HepG2 (cell line): ENCODE results near the gene URI1. TPM values are rescaled to one million over a fixed set of nuclear protein-coding genes. Genes with fewer than 3 reads are reported as not detected.

Source experiments
- DPF2 ChIP-seq: sonication (generic); formaldehyde crosslinking; IDR thresholded peaks from 2 replicates; pipeline ENCODE4 v1.4.0; 2020; ENCODE audit warnings: mild to moderate bottlenecking, low read depth, missing genetic modification reagents, borderline replicate concordance
- EEA1 ChIP-seq: sonication (generic); formaldehyde crosslinking; IDR thresholded peaks from 2 replicates; pipeline ENCODE4 v1.5.1; 2020; ENCODE audit warnings: mild to moderate bottlenecking, missing genetic modification reagents, borderline replicate concordance
- HNRNPL ChIP-seq: fragments of 200-400 bp; formaldehyde crosslinking; IDR thresholded peaks from 2 replicates; pipeline ENCODE4 v1.6.1; 2017; ENCODE audit warnings: mild to moderate bottlenecking, low read depth, low read length
- KDM4B ChIP-seq: sonication (generic); formaldehyde crosslinking; IDR thresholded peaks from 2 replicates; pipeline ENCODE4 v1.4.0; 2020; ENCODE audit warnings: missing genetic modification reagents
- LCORL ChIP-seq, 2 experiments: fragments of 450-650 bp in 1 of 2; sonication (generic) in 1 of 2; formaldehyde crosslinking in 1 of 2; IDR thresholded peaks; 2 replicates each; pipeline versions ENCODE4 v1.5.0 to v1.6.1; 2017 to 2020; ENCODE audit warnings: antibody characterized with exemption in 1 of 2, missing genetic modification reagents in 1 of 2
- PAWR ChIP-seq: sonication (generic); formaldehyde crosslinking; IDR thresholded peaks from 2 replicates; pipeline ENCODE4 v1.4.0; 2020; ENCODE audit warnings: missing genetic modification reagents, mild to moderate bottlenecking, borderline replicate concordance
- PAXIP1 ChIP-seq: sonication (generic); formaldehyde crosslinking; conservative IDR thresholded peaks from 2 replicates; pipeline ENCODE4 v1.4.0; 2020; ENCODE audit warnings: mild to moderate bottlenecking, missing genetic modification reagents, moderate library complexity
- TSC22D2 ChIP-seq: sonication (generic); formaldehyde crosslinking; IDR thresholded peaks from 2 replicates; pipeline ENCODE4 v1.5.1; 2020; ENCODE audit warnings: missing genetic modification reagents, mild to moderate bottlenecking, borderline replicate concordance
- ZMAT3 ChIP-seq: sonication (generic); formaldehyde crosslinking; conservative IDR thresholded peaks from 2 replicates; pipeline ENCODE4 v1.7.0; 2021; ENCODE audit warnings: missing genetic modification reagents
- polyA plus RNA-seq, 8 experiments: library from polyadenylated mRNA; depleted of rRNA in 3 of 8; stranded (reverse) in 7 of 8; unstranded in 1 of 8; fragments of >200 nt; fragmentation: Illumina TruSeq in 4 of 8; extraction: Trizol in 4 of 8; gene quantifications; 2 replicates each; pipeline versions ENCODE4 v1.2.1 to v1.2.3, GENCODE V29; 2011 to 2016; ENCODE audit warnings: low read depth in 4 of 8, missing spikeins in 1 of 8, mixed read lengths in 1 of 8; ENCODE audit not compliant: insufficient read depth in 1 of 8
- total RNA-seq, 5 experiments: library from RNA; depleted of rRNA; stranded (reverse); fragments of >200 nt; fragmentation: Illumina TruSeq; extraction: Trizol; gene quantifications; 2 replicates each; pipeline ENCODE4 v1.2.3, GENCODE V29; 2016; ENCODE audit warnings: low read depth in 1 of 5
- TF ChIP-seq, protein P1 (sequence below): sonication (generic); formaldehyde crosslinking; IDR thresholded peaks from 2 replicates; pipeline ENCODE4 v1.8.1; 2023; ENCODE audit warnings: mild to moderate bottlenecking, missing genetic modification reagents
- TF ChIP-seq, protein P2 (sequence below): sonication (generic); formaldehyde crosslinking; IDR thresholded peaks from 2 replicates; pipeline ENCODE4 v1.4.0; 2020; ENCODE audit warnings: low read depth, mild to moderate bottlenecking, missing genetic modification reagents
- TF ChIP-seq, protein P3 (sequence below): IDR thresholded peaks from 2 replicates; pipeline ENCODE4 v1.6.1; 2012; ENCODE audit warnings: low read depth, low read length, improper control_type of control experiment
- TF ChIP-seq, protein P4 (sequence below): sonication (generic); formaldehyde crosslinking; IDR thresholded peaks from 2 replicates; pipeline ENCODE4 v1.5.1; 2020; ENCODE audit warnings: mild to moderate bottlenecking, missing genetic modification reagents, borderline replicate concordance

URI1 gene
- total and polyA plus RNA-seq, 2 of the 13 experiments (the other 11 are each of a cell fraction or from before 2014, with no cell fraction given) = 43.6 to 67.9 TPM

- TF ChIP-seq PAXIP1 (CRISPR knock-in tag) (peak; percentile 73), KDM4B (CRISPR knock-in tag) (no peak), HNRNPL (peak; percentile 79), EEA1 (CRISPR knock-in tag) (no peak), LCORL (IDR thresholded peaks at IDR 0.05) (no peak), LCORL (CRISPR knock-in tag; IDR thresholded peaks at IDR 0.05) (no peak), DPF2 (no peak), PAWR (CRISPR knock-in tag) (no peak), TSC22D2 (CRISPR knock-in tag) (no peak), ZMAT3 (no peak)
- TF ChIP-seq, protein P1, sequence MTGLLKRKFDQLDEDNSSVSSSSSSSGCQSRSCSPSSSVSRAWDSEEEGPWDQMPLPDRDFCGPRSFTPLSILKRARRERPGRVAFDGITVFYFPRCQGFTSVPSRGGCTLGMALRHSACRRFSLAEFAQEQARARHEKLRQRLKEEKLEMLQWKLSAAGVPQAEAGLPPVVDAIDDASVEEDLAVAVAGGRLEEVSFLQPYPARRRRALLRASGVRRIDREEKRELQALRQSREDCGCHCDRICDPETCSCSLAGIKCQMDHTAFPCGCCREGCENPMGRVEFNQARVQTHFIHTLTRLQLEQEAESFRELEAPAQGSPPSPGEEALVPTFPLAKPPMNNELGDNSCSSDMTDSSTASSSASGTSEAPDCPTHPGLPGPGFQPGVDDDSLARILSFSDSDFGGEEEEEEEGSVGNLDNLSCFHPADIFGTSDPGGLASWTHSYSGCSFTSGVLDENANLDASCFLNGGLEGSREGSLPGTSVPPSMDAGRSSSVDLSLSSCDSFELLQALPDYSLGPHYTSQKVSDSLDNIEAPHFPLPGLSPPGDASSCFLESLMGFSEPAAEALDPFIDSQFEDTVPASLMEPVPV (CRISPR knock-in tag) = no peak
- TF ChIP-seq, protein P2, sequence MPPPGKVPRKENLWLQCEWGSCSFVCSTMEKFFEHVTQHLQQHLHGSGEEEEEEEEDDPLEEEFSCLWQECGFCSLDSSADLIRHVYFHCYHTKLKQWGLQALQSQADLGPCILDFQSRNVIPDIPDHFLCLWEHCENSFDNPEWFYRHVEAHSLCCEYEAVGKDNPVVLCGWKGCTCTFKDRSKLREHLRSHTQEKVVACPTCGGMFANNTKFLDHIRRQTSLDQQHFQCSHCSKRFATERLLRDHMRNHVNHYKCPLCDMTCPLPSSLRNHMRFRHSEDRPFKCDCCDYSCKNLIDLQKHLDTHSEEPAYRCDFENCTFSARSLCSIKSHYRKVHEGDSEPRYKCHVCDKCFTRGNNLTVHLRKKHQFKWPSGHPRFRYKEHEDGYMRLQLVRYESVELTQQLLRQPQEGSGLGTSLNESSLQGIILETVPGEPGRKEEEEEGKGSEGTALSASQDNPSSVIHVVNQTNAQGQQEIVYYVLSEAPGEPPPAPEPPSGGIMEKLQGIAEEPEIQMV (CRISPR knock-in tag) = peak; percentile 31; the same call in 1 of the 2 replicates
- TF ChIP-seq, protein P3, sequence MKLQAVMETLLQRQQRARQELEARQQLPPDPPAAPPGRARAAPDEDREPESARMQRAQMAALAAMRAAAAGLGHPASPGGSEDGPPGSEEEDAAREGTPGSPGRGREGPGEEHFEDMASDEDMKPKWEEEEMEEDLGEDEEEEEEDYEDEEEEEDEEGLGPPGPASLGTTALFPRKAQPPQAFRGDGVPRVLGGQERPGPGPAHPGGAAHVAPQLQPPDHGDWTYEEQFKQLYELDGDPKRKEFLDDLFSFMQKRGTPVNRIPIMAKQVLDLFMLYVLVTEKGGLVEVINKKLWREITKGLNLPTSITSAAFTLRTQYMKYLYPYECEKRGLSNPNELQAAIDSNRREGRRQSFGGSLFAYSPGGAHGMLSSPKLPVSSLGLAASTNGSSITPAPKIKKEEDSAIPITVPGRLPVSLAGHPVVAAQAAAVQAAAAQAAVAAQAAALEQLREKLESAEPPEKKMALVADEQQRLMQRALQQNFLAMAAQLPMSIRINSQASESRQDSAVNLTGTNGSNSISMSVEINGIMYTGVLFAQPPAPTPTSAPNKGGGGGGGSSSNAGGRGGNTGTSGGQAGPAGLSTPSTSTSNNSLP = no peak
- TF ChIP-seq, protein P4, sequence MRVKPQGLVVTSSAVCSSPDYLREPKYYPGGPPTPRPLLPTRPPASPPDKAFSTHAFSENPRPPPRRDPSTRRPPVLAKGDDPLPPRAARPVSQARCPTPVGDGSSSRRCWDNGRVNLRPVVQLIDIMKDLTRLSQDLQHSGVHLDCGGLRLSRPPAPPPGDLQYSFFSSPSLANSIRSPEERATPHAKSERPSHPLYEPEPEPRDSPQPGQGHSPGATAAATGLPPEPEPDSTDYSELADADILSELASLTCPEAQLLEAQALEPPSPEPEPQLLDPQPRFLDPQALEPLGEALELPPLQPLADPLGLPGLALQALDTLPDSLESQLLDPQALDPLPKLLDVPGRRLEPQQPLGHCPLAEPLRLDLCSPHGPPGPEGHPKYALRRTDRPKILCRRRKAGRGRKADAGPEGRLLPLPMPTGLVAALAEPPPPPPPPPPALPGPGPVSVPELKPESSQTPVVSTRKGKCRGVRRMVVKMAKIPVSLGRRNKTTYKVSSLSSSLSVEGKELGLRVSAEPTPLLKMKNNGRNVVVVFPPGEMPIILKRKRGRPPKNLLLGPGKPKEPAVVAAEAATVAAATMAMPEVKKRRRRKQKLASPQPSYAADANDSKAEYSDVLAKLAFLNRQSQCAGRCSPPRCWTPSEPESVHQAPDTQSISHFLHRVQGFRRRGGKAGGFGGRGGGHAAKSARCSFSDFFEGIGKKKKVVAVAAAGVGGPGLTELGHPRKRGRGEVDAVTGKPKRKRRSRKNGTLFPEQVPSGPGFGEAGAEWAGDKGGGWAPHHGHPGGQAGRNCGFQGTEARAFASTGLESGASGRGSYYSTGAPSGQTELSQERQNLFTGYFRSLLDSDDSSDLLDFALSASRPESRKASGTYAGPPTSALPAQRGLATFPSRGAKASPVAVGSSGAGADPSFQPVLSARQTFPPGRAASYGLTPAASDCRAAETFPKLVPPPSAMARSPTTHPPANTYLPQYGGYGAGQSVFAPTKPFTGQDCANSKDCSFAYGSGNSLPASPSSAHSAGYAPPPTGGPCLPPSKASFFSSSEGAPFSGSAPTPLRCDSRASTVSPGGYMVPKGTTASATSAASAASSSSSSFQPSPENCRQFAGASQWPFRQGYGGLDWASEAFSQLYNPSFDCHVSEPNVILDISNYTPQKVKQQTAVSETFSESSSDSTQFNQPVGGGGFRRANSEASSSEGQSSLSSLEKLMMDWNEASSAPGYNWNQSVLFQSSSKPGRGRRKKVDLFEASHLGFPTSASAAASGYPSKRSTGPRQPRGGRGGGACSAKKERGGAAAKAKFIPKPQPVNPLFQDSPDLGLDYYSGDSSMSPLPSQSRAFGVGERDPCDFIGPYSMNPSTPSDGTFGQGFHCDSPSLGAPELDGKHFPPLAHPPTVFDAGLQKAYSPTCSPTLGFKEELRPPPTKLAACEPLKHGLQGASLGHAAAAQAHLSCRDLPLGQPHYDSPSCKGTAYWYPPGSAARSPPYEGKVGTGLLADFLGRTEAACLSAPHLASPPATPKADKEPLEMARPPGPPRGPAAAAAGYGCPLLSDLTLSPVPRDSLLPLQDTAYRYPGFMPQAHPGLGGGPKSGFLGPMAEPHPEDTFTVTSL (CRISPR knock-in tag) = no peak
Measured at GRCh38 chr19:30064771-30065494, 122.9 kb downstream of the URI1 start (continued).
